ENCODE results near the gene PCBP4.
A peak's percentile ranks its signal among the peaks of the same experiment; 100 is the strongest.

Gene PCBP4

GRCh38 chr3:51967384-51968169 is at the start of gene PCBP4:
Gene PCBP4, minus strand, starts transcription at chr3:51967454. Its CDS starts 6,214 bp downstream, at chr3:51961240.
- no peak for DNase-seq

GRCh38 chr3:52015438-52016228 is 48.4 kb upstream of the PCBP4 start:
- DNase-seq: no peak

- DNase-seq: no peak
Observed at GRCh38 chr3:52014613-52015012, 47.4 kb upstream of the PCBP4 start.

GRCh38 chr3:52013802-52014598 is 46.7 kb upstream of the PCBP4 start:
- no peak for DNase-seq

GRCh38 chr3:52012699-52013098 is 45.4 kb upstream of the PCBP4 start:
- no peak for DNase-seq

GRCh38 chr3:52010431-52010830 is 43.2 kb upstream of the PCBP4 start:
- no peak for DNase-seq

GRCh38 chr3:52007291-52007690 is 40.0 kb upstream of the PCBP4 start:
- no peak for DNase-seq

GRCh38 chr3:52006820-52007133 is 39.5 kb upstream of the PCBP4 start:
- DNase-seq: no peak

GRCh38 chr3:52006017-52006819 is 39.0 kb upstream of the PCBP4 start:
- no peak for DNase-seq

GRCh38 chr3:52005571-52005986 is 38.3 kb upstream of the PCBP4 start:
- DNase-seq: no peak

GRCh38 chr3:52004906-52005395 is 37.7 kb upstream of the PCBP4 start:
- DNase-seq: no peak

- DNase-seq: no peak
Observed at GRCh38 chr3:52004163-52004787, 37.0 kb upstream of the PCBP4 start.

GRCh38 chr3:52002748-52003147 is 35.5 kb upstream of the PCBP4 start:
- DNase-seq: no peak

GRCh38 chr3:52001443-52001974 is 34.3 kb upstream of the PCBP4 start:
- DNase-seq: no peak

GRCh38 chr3:51999846-52000245 is 32.6 kb upstream of the PCBP4 start:
- no peak for DNase-seq

GRCh38 chr3:51998774-51999173 is 31.5 kb upstream of the PCBP4 start:
- no peak for DNase-seq

- no peak for DNase-seq
Observed at GRCh38 chr3:51997935-51998596, 30.8 kb upstream of the PCBP4 start.

- no peak for DNase-seq
Observed at GRCh38 chr3:51997172-51997571, 29.9 kb upstream of the PCBP4 start.

- DNase-seq: peak; percentile 75
Observed at GRCh38 chr3:51995346-51996163, 28.3 kb upstream of the PCBP4 start, which contains the start of gene RPL29. Gene RPL29, minus strand, starts transcription at chr3:51995895. Its CDS starts 434 bp downstream, at chr3:51995461.

GRCh38 chr3:51994530-51994929 is 27.3 kb upstream of the PCBP4 start:
- no peak for DNase-seq
